Epidermal melanocyte (primary cell): ENCODE results near the gene ZBTB45.
A peak's percentile ranks its signal among the peaks of the same experiment; 100 is the strongest.
"Not testable (repeated sequence)": the region's sequence is repeated elsewhere in the genome, so short reads cannot be mapped to it uniquely, and the experiment has no call there.

Experiments used
- DNase-seq: peaks from one replicate; pipeline ENCODE4 v3.0.0; 2011; ENCODE audit warnings: low spot score; ENCODE audit not compliant: insufficient read length

Gene ZBTB45

GRCh38 chr19:58474997-58475713, 44.5 kb downstream of the ZBTB45 start:
- DNase-seq: no peak

DNA sequence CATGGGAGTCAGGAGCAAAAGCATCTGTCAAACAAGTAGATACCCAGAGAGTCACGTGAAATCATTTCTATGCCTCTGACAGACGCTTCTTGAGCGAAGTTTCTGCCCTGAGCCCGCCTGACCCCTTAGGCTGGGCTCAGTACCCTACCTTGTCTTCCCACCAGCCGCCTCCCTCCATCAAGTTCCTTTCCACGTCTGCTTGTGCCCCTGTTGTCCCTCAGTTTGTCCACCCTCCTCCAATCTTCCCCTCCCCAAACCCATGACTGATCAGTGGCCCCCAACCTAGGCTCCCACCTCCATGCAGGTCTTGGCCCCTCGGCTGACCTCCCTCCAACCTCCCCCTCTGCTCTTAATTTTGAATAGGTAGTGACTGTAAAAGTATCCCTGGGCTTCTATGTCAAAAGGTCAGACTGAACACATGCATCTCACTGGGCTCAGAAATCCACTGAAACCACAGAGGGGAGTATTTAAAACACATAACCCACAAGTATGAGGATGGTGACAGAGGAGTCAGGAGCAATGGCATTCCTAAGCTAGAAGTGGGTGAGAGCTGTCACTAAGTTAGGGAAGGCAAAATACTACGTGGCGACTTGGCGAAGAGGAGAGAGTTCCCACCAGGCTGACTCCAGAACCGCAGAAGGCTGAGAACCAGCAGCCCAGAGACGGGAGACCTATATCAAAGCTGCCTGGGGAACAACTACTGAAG, 45.2 kb downstream of the ZBTB45 start:
- DNase-seq: no peak

- no peak for DNase-seq
These were observed 45.8 kb downstream of the ZBTB45 start for GRCh38 chr19:58473775-58474174.

GRCh38 chr19:58471736-58472135, 47.9 kb downstream of the ZBTB45 start:
- no peak for DNase-seq

GRCh38 chr19:58470837-58471543, 48.6 kb downstream of the ZBTB45 start:
- DNase-seq: not testable (repeated sequence)

DNA sequence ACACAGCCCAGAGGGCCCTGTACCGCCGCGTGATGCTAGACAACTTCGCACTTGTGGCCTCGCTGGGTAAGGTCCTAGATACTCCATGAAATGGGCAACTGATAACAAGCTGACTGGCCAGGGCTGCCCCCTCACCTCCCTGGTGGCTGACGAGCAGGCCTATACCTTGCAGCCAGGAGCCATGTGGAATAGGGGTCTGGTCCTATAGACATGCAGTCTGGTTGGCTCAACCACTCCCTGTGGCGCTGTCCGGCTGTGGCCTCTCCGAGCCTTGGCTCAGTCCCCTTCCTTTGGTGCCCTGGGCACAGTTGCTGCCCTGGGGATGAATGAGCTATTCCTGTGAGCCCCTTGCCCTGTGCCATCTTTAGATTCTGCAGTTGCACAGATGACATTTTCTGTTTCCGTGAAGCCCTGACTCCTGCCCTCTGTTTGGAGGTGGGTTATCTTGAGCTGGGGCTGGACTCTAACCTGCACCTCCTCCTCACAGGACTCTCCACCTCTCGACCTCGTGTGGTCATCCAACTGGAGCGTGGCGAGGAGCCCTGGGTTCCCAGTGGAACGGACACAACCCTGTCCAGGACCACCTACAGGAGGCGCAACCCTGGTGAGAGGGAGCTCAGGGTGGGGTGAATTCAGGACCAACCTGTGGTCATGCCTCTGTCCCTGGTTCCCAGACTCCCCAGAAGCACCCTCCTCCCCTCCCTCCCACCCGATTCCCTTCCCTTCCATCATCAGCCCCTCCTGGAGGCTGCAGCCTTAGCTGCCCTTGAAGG, 50.2 kb downstream of the ZBTB45 start:
- DNase-seq: no peak

DNA sequence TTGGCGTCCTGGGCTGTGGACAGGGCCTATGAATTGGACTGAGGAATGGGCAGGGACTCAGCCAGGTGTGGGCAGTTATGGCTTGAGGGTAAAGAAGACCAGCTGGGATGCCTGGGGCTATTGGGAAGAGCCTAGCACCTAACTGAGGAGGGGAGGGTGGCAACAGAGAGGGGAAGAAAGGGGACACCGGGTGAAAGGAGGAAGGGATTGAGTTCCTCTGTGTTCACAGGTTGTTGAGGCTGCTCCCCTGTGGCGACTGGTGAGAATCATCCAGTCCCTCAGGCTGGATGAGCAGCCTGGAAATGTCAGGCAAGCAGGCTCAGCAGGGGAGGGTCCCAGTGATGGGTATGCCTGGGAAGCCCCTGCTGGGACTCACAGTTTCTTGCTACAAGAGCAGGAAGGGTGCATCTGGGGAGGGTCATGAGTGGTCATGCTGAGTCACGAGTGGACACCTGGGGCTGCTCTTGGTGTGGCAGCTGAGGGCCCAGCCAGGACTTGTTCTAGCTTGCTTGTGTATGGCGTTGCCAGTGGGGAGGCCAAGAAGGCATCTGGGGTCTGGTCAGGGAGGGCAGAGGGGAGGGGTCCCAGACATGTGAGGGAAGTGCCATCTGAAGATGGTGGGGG, 51.3 kb downstream of the ZBTB45 start:
- no peak for DNase-seq

DNA sequence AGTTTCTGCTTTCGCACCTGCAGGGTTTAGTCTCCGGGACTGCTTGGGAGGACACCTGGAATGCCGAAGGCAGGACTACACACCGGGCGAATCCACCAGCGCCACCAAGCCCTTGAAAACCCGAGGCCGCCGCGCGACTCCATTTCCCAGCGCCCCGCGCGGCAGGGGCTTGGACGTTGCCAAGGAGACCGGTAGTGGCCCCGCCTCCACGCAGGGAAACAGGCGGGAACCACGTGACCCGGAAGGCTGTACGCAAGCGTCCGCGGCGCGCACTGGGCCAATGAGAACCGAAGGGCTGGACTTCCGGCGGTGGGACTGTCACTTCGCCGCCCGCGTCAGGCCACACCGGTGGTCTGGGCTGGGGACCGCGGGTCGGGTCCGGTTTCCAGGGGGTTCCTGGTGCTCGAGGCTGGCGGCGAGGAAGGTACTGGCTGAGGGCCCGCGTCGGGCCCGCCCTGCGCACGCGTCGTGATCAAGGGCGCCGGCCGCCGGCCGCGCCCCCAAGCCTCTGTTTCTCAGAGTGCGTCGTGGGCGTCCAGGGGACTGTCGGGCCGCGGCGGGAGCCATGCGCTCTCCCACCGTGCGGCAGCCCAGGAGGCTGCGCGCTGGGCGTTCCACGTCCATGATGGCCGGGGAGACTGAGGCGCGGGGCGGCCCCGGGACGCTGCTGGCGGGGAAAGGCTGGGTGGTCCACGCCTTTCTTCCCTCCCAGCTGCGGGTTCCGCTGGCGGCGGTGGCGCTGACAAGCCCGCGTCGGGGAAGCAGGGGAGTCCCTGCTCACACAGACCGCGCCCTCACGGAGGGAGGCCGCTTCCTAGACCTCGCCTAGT, 52.6 kb downstream of the ZBTB45 start, which contains the start of gene ZNF324:
ZNF324 (plus strand) TSS at position 321 of the 830 bp plus-strand sequence. CDS start 2,106 bp downstream, outside the sequence.
- DNase-seq: peak; percentile 100

DNA sequence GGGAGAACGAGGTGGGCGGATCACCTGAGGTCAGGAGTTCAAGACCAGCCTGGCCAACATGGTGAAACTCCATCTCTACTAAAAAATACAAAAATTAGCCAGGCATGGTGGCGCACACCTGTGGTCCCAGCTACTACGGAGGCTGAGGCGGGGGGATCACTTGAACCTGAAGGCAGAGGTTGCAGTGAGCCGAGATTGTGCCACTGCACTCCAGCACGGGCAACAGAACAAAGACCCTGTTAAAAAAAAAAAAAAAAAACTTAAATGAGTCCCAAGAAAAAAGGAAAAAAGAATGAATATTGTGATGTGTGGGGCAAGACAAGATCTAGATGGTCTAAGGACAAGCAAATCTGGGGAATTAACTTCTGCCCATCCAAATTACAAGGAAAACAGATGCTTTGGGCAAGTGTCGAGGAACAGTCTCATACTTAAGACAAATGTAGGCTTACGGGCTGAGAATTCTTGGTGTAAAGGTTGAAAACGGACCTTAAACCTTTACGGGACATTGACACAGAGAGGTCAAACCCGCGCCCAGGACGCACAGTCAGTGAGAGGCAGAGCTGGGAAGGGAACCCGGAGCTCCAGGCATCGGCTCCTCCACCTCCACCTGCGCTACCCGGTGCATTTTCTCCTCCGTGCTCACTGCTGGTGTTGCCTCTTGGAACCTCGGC, 53.4 kb downstream of the ZBTB45 start:
- no peak for DNase-seq
